Measurements from ENCODE around the gene ZNF514.
A peak's percentile ranks its signal among the peaks of the same experiment; 100 is the strongest.
"Not testable (repeated sequence)": the region's sequence is repeated elsewhere in the genome, so short reads cannot be mapped to it uniquely, and the experiment has no call there.

ZNF514 gene

GRCh38 chr2:95159690-95160449 lies at the start of gene ZNF514:
ZNF514 (minus strand) TSS chr2:95159848; CDS start chr2:95153253, 6,595 bp downstream.
- TF ChIP-seq ZNF274 (IDR thresholded peaks at IDR 0.05; ENCODE audit: low read depth, low read length): no peak
- peak within 1 kb of the TSS; percentile 78; the same call in 1 of the 2 replicates for H3K4me3 ChIP-seq (ENCODE audit: low read length)

- peak overlapping the region; percentile 72; the same call in 1 of the 2 replicates for H3K4me3 ChIP-seq (ENCODE audit: low read length)
- TF ChIP-seq ZNF274 (IDR thresholded peaks at IDR 0.05; ENCODE audit: low read depth, low read length): no peak
Measured at GRCh38 chr2:95208106-95208505, 48.5 kb upstream of the ZNF514 start.

DNA sequence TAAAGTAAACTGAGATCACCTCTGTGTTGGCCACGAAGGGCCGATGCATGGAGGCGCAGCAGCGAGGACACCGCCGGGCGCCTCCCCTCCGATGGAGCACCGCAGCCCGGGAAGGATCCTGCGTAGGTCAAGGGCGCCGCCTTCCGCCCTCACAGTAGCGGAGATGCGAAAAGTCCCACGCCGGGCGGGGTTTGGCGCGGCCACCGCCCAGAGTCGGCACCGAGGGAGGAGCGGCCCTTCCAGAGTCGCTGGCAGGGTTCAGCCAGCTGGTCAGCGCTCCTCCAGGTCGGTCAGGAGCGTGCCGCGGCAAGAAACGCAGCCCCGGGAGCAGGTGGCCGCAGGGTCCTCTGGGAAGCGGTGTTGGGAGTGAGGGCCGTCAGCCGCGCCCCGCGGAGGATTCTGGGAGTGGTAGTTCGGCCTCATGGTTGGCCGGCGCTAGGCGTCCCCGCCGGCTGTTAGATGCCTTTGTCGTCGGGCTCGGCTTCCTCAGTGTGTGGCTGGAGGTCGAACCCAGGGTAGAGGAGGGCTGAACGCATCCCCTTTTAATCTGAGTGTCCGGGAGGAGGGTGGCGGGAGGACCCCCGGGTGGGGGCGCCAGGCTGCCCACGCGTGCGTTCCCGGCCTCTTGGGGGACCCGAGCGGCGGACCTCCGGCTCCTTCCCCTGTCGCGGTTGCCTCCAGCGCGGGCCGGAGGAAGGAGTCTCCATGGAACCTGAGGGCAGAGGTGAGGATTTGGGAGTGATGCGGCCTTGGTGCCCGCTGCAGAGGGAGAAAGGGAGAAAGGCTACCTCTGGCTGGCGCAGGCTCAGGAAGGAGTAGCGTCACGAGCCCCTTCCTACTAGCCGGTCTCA lies 47.7 kb upstream of the ZNF514 start, which contains the start of gene ZNF892:
Gene ZNF892 (plus strand): TSS at position 411 of the 851 bp plus-strand sequence. CDS start 295 bp downstream, at position 706.
- no peak for TF ChIP-seq ZNF274 (IDR thresholded peaks at IDR 0.05; ENCODE audit: low read depth, low read length)

DNA sequence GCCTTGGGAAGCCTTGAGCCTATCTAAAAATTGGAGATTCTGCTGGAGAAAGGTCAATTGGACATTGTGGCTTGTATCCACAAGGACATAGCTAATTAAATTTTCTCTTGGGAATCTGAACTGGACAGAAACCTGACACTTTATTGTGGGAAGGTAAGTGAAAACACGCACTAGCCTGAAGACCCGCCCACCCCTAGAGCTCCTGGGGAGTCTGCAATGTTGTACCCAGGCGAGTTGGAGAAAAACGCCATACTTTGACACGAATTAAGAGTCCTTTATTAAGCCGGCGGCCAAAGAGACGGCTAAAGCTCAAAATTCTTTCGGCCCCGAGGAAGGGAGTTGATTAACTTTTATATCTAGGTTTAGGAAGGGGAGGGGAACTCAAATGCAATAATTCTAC lies 46.4 kb upstream of the ZNF514 start:
- TF ChIP-seq ZNF274 (IDR thresholded peaks at IDR 0.05; ENCODE audit: low read depth, low read length): no peak
- no peak overlapping the region for H3K4me3 ChIP-seq (ENCODE audit: low read length)

More for the DNA sequence above, 47.7 kb upstream of the ZNF514 start, which contains the start of gene ZNF892:
- H3K4me3 ChIP-seq (ENCODE audit: low read length): peak within 1 kb of the TSS; percentile 72

DNA sequence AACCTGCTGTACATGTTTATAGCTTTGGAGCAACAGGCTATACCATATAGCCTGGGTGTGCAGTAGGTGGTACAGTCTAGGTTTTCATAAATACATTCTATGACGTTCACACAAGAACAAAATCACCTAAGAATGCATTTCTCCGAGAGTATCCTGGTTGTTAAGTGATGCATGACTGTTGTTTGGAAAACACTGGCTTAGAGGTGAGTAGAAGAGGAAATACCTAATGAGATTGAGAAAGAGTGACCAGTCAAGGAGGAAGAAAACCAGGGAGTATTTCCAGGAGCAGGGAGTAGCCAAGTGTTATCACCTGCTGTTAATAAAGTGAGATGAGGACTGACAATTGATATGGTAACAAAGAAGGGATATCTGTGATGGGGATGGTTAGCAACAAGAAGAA lies 44.7 kb upstream of the ZNF514 start:
- TF ChIP-seq ZNF274 (IDR thresholded peaks at IDR 0.05; ENCODE audit: low read depth, low read length): no peak
- H3K4me3 ChIP-seq (ENCODE audit: low read length): no peak overlapping the region

DNA sequence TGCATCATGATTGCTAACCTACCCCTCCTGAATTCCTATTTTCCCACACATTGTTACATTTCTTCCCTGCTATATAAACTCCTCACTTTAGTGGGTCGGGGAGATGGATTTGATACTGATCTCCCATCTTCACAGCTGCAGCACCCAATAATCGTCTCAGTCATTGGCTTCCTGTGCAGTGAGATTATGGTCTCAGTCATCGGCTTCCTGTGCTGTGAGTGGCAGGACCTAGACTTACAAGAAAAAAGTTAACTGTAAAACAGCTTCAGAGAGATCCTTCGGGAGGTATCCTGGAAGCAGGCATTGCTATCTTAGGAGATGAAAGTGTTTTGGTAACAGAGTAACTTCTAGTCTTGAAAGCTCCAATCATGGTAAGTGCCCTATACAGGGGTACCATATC lies 44.3 kb upstream of the ZNF514 start:
- TF ChIP-seq ZNF274 (IDR thresholded peaks at IDR 0.05; ENCODE audit: low read depth, low read length): no peak
- H3K4me3 ChIP-seq (ENCODE audit: low read length): no peak overlapping the region

- not testable (repeated sequence) for H3K4me3 ChIP-seq (ENCODE audit: low read length)
Measured at GRCh38 chr2:95192956-95193355, 33.3 kb upstream of the ZNF514 start.

- no peak for TF ChIP-seq ZNF274 (IDR thresholded peaks at IDR 0.05; ENCODE audit: low read depth, low read length)
- H3K4me3 ChIP-seq (ENCODE audit: low read length): no peak overlapping the region
Measured at GRCh38 chr2:95185973-95186372, 26.3 kb upstream of the ZNF514 start.

DNA sequence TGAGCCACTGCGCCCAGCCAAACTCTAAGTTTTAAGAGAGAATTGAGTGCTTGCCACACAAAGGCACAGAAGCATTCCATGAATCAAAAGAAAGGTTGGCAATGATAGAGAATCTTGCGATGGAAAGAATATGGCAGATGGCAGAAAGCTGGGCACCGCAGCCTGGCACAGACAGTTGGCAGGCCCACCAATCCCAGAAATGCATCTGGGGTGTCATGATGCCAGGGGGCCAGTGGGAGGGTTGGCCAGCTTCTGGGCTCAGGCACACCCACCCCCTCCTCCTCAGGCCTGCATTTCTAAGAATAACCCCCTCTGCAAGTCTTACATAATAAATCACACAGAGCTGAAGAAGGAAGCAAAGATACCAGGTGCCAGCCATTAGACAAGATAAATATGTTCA lies 25.5 kb upstream of the ZNF514 start:
- no peak for TF ChIP-seq ZNF274 (IDR thresholded peaks at IDR 0.05; ENCODE audit: low read depth, low read length)
- no peak overlapping the region for H3K4me3 ChIP-seq (ENCODE audit: low read length)

- no peak for TF ChIP-seq ZNF274 (IDR thresholded peaks at IDR 0.05; ENCODE audit: low read depth, low read length)
- H3K4me3 ChIP-seq (ENCODE audit: low read length): no peak overlapping the region
Measured at GRCh38 chr2:95181774-95182173, 22.1 kb upstream of the ZNF514 start.

DNA sequence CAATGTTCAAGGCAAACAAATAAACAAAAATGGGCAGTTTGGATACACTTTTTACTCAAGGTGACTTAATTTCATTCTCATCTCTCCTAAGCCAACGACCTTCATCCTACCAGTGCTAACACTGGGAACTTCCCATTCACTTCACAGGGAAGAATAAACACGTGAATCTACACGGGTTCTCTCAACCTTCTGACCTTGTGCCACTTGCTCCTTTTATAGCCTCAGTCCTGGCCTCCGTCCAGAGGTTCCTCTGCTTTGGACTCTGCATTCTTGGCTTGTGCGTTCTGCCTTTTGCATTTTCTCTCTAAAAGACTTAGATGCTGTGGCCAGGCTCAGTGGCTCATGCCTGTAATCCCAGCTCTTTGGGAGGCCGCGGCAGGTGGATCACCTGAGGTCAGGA lies 19.8 kb upstream of the ZNF514 start:
- TF ChIP-seq ZNF274 (IDR thresholded peaks at IDR 0.05; ENCODE audit: low read depth, low read length): no peak

GRCh38 chr2:95174031-95174542 lies 14.4 kb upstream of the ZNF514 start:
- TF ChIP-seq ZNF274 (IDR thresholded peaks at IDR 0.05; ENCODE audit: low read depth, low read length): no peak
- no peak overlapping the region for H3K4me3 ChIP-seq (ENCODE audit: low read length)

More for the DNA sequence above, 19.8 kb upstream of the ZNF514 start:
- H3K4me3 ChIP-seq (ENCODE audit: low read length): no peak overlapping the region

- H3K4me3 ChIP-seq (ENCODE audit: low read length): no peak overlapping the region
- no peak for TF ChIP-seq ZNF274 (IDR thresholded peaks at IDR 0.05; ENCODE audit: low read depth, low read length)
Measured at GRCh38 chr2:95171902-95172301, 12.3 kb upstream of the ZNF514 start.

GRCh38 chr2:95166065-95166763 lies 6.6 kb upstream of the ZNF514 start:
- TF ChIP-seq ZNF274 (IDR thresholded peaks at IDR 0.05; ENCODE audit: low read depth, low read length): no peak
- peak overlapping the region; percentile 81 for H3K4me3 ChIP-seq (ENCODE audit: low read length)

All from GM08714 (cell line).